ENCODE results near the gene ANGPTL8. TPM values are rescaled to one million over a fixed set of nuclear protein-coding genes. Genes with fewer than 3 reads are reported as not detected.
A peak's percentile ranks its signal among the peaks of the same experiment; 100 is the strongest.

The ANGPTL8 gene
- total and polyA plus RNA-seq, 12 donors: 0.34 to 13.0 (median 1.7) TPM; not detected in 6

GRCh38 chr19:11242864-11243797, 3.7 kb downstream of the ANGPTL8 start:
- H3K9me3 ChIP-seq: peaks cover 0 to 11% (median 0%) of the 10 kb centered on the region in 11 donors
- TF ChIP-seq, protein P1, sequence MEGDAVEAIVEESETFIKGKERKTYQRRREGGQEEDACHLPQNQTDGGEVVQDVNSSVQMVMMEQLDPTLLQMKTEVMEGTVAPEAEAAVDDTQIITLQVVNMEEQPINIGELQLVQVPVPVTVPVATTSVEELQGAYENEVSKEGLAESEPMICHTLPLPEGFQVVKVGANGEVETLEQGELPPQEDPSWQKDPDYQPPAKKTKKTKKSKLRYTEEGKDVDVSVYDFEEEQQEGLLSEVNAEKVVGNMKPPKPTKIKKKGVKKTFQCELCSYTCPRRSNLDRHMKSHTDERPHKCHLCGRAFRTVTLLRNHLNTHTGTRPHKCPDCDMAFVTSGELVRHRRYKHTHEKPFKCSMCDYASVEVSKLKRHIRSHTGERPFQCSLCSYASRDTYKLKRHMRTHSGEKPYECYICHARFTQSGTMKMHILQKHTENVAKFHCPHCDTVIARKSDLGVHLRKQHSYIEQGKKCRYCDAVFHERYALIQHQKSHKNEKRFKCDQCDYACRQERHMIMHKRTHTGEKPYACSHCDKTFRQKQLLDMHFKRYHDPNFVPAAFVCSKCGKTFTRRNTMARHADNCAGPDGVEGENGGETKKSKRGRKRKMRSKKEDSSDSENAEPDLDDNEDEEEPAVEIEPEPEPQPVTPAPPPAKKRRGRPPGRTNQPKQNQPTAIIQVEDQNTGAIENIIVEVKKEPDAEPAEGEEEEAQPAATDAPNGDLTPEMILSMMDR (IDR thresholded peaks at IDR 0.05): peak; percentile 77 to 93 (median 92)
- H3K27me3 ChIP-seq: no peaks in the 10 kb centered on the region
- peaks cover 0 to 94% (median 40%) of the 10 kb centered on the region in 9 donors for H3K36me3 ChIP-seq
- ATAC-seq: peak; percentile 85 to 91 (median 90)
- peaks cover 15 to 50% (median 29%) of the 10 kb centered on the region in 9 donors for H3K4me1 ChIP-seq
- no peak overlapping the region for H3K4me3 ChIP-seq
- intact Hi-C loops (cut with DNase I): loop anchor here in 7 of 10 donors (1.0 to 5.0 kb wide), 5 partner anchors 43 to 48 kb away; no protein-coding TSS in a partner anchor
- H3K27ac ChIP-seq: peak overlapping the region in 9 of 10 donors; percentile 51 to 94 (median 78)
- DNase-seq: peak; percentile 96 to 97
- WGBS, 2 donors: 36 to 37% methylated on average over 48 of the region's 48 CpGs

- H3K36me3 ChIP-seq: peaks cover 0 to 94% (median 37%) of the 10 kb centered on the region in 9 donors
- H3K27ac ChIP-seq: peak overlapping the region in 9 of 10 donors; percentile 51 to 94 (median 78)
- H3K4me3 ChIP-seq: no peak overlapping the region
- 90 to 93% methylated on average over 7 of the region's 7 CpGs for WGBS, 2 donors
- no peak for ATAC-seq
- no peak for DNase-seq
- intact Hi-C loops (cut with DNase I): loop anchor here in 7 of 10 donors (1.0 to 5.0 kb wide), 5 partner anchors 43 to 47 kb away; no protein-coding TSS in a partner anchor
- peaks cover 0 to 8% (median 0%) of the 10 kb centered on the region in 11 donors for H3K9me3 ChIP-seq
- TF ChIP-seq, protein P1 (IDR thresholded peaks at IDR 0.05): no peak
- H3K4me1 ChIP-seq: peaks cover 15 to 56% (median 34%) of the 10 kb centered on the region in 9 donors
- no peaks in the 10 kb centered on the region for H3K27me3 ChIP-seq
Observed at GRCh38 chr19:11243798-11244169, 4.4 kb downstream of the ANGPTL8 start.

GRCh38 chr19:11244846-11245589, 5.6 kb downstream of the ANGPTL8 start:
- intact Hi-C loops (cut with DNase I): loop anchor here in 3 of 10 donors (5.0 kb wide), 1 partner anchor 42 kb away; no protein-coding TSS in a partner anchor
- ATAC-seq: no peak
- Histone ChIP-seq H3K4me3 (no peak overlapping the region), H3K4me1 (peaks cover 15 to 57% (median 34%) of the 10 kb centered on the region in 9 donors), H3K36me3 (peaks cover 0 to 94% (median 29%) of the 10 kb centered on the region in 9 donors), H3K9me3 (no peaks in the 10 kb centered on the region), H3K27ac (peak overlapping the region in 6 of 10 donors; percentile 13 to 94 (median 86)), H3K27me3 (no peaks in the 10 kb centered on the region)
- no peak for DNase-seq
- WGBS, 2 donors: 94 to 95% methylated on average over 5 of the region's 5 CpGs
- TF ChIP-seq, protein P1 (IDR thresholded peaks at IDR 0.05): no peak

DNA sequence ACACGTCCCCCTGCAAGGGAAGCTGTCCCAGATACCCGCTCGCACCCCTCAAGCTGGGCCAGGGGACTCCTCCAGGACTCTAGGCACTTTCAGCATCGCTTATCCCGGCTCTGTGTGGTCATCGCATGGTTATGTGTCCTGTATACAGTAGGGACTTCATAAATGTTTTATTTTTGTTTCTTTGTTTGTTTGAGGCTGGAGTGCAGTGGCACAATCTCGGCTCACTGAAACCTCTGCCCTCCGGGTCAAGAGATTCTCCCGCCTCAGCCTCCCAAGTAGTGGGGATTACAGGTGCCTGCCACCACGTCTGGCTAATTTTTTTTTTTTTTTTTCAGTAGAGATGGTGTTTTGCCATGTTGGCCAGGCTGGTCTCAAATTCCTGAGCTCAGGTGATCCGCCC, 7.5 kb downstream of the ANGPTL8 start:
- WGBS, 2 donors: 82 to 88% methylated on average over 11 of the region's 11 CpGs
- Histone ChIP-seq H3K9me3 (no peaks in the 10 kb centered on the region), H3K36me3 (peaks cover 0 to 94% (median 26%) of the 10 kb centered on the region in 9 donors), H3K4me3 (no peak overlapping the region), H3K27me3 (no peaks in the 10 kb centered on the region), H3K4me1 (peaks cover 19 to 68% (median 39%) of the 10 kb centered on the region in 9 donors), H3K27ac (peak overlapping the region; percentile 55 to 94 (median 78))
- no peak for ATAC-seq
- no peak for DNase-seq
- intact Hi-C loops (cut with DNase I): loop anchor here in 1 of 10 donors (2.0 kb wide), 1 partner anchor 22 kb away; no protein-coding TSS in a partner anchor
- TF ChIP-seq, protein P1 (IDR thresholded peaks at IDR 0.05): no peak

Data from heart right ventricle (tissue), 16 donors.